HG02938 (cell line): ENCODE results near the gene THAP10.
"Not testable (repeated sequence)": the region's sequence is repeated elsewhere in the genome, so short reads cannot be mapped to it uniquely, and the experiment has no call there.

Experiments
- ATAC-seq: cut with Tn5 transposase; IDR thresholded peaks from one replicate; pipeline ENCODE4 v1.9.1; 2021; ENCODE audit warnings: mild to moderate bottlenecking, moderate library complexity; ENCODE audit not compliant: unreplicated experiment

THAP10 gene

GRCh38 chr15:70879401-70879800 is 12.8 kb downstream of the THAP10 start:
- ATAC-seq = no peak

GRCh38 chr15:70876683-70877082 is 15.6 kb downstream of the THAP10 start:
- no peak for ATAC-seq

DNA sequence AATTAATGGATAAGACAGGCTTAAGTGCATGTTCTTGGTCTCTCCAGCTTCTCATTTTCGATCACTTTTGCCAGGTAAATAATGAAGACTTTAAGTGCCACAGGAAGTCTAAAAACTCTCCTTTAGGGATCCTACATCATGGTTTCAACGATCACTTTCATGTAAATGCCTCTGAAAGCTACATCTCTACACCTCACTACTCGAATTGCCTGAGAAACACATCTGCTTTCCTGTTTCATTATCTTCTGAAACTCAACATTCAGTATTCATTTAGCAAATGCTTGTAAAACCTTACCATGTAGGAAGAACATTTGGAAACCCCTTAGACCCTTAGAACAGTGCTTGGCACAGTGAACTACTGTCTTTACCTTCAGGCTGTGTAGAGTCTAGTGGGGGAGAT is 16.2 kb downstream of the THAP10 start:
- no peak for ATAC-seq

DNA sequence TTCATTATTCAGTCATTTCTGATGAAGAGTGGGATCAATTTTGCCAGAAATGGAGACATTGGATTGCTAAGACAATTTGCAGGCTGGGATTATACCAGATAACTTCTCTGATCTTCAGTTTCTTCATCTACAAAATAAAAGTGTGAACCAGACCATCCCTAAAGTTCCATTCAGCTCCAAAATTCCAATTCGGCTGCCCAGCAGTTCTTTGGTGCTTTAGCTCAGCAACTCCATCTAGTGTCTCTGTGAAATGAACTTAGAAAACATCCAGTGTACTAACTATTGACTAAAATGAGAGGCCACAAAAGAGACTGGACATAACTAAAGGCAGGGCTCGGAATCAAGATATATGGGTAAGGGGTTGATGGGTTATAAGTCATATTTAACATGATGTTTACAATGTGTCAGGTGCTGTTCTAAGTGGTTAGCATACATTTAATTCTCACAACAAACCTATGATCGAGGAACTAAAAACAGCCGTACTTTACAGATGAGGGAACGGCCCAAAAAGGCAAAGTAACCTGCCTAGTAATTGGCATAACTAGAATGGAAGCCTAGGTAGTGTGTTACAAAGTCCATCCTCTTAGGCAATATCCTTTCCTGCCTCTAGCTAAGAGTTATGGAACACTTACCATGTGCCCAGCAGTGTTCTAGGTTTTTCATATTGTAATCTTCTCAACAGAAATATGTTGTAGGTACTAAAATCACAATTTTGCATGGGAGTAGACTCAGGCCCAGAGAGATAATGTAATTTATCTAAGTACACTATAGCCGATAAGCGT is 17.0 kb downstream of the THAP10 start:
- ATAC-seq = no peak

GRCh38 chr15:70873232-70874054 is 18.8 kb downstream of the THAP10 start:
- no peak for ATAC-seq

- not testable (repeated sequence) for ATAC-seq
These were observed 20.7 kb downstream of the THAP10 start for GRCh38 chr15:70871490-70871889.

- no peak for ATAC-seq
These were observed 22.2 kb downstream of the THAP10 start for GRCh38 chr15:70870051-70870450.

DNA sequence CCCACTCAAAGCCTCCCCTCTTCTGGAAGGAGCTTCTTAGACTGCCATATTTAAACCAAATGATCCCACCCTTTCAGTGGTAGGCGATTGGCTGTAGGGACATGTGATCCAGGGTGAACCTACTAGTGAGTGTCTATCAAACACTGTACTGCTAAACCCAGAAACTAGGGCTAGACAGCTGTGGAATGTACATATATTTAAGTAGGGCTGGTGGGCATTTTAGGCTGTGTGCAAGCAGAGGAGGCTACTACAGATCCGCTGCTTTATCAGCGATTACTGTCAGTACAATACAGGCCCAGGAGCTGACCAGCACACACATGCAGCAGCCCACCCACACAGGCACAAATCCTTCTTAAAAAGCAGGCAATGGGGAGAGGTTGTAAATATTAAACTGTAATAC is 22.9 kb downstream of the THAP10 start:
- no peak for ATAC-seq

GRCh38 chr15:70867911-70868467 is 24.2 kb downstream of the THAP10 start:
- ATAC-seq = no peak

- no peak for ATAC-seq
These were observed 25.1 kb downstream of the THAP10 start for GRCh38 chr15:70866982-70867641.

DNA sequence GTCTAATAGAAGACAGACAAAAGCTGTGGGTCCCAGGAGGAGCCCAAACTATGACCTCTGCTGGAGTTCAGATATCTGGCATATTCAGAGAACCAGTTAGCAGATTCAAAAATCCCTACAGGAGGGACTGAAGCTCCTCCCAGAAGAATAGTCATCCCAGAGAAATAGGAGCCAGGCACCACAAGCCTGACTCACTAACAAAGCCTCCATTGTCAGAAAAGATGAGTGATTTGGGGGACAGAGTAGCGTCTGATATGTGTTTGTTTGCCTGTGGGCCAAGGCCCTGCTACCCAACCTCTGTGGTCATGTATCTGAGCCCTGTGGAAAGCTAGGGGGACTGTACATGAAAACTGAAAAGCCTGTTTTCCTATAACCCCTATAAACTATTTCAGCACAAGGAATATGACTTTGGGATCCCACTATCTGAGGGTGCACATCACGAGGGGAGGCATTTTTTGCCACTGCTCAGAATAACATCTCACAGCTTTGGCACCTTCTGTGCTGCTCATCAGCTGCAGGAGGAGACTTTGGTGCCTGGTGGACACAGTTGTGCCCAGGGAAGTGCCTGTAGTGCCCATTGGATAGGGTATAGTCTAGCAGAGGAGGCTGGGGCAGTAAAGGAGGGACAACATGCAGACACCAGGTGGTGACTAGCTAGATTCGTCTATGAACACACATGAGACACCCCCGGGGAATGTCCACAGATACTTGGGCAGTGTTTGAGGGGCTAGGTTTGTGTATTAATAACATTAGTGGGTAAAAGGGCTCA is 28.6 kb downstream of the THAP10 start:
- ATAC-seq = no peak

DNA sequence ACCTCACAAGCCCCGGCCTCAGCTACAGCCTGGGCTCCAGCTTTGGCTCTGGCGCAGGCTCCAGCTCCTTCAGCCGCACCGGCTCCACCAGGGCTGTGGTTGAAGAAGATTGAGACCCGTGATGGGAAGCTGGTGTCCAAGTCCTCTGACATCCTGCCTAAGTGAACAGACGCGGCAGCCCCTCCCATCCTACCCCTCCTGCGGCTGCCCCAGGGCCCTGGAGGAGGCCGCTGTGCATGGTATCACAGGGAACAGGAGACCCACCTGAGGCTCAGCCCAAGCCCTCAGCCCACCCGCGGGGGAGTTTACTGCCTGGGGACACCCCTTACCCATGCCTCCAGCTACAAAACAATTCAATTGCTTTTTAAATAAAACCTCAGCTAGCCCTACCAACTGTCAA is 32.2 kb downstream of the THAP10 start:
- ATAC-seq = no peak

- no peak for ATAC-seq
These were observed 32.8 kb downstream of the THAP10 start for GRCh38 chr15:70859322-70859908.

GRCh38 chr15:70858614-70859321 is 33.5 kb downstream of the THAP10 start:
- ATAC-seq = not testable (repeated sequence)

- no peak for ATAC-seq
These were observed 34.5 kb downstream of the THAP10 start for GRCh38 chr15:70857562-70858285.

- no peak for ATAC-seq
These were observed 35.2 kb downstream of the THAP10 start for GRCh38 chr15:70856884-70857561.

DNA sequence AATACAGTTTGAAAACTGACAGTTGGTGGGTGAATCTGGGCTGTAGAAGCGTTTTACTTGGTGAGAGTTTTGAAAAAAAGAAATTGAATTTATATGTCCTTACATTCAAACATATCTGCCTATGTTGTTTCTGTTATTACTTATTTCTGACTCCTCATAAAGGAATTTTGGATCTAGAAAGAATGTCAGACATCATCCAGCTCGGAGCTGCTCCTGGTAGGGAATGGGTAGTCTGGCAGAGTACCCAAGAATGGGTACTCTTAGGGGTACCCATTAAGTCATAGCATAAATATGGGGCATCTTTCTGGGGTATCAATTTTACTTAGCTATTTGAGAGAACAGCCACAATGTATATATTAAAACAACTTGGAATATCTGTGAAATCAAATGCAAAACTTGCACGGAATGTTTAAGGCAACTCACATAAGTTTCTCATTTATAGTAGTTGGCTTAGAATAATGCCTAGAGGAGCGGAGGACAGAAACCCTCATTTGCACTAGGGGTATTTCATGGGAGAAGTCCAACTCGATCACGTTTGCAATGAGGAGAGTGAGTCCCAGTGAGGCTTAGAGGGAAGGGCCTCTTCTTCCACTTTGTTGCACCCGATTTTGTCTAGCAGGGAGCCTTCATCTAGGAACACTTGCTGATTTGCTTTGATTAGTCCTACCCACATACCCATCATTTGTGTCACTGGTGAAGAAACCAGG is 35.9 kb downstream of the THAP10 start:
- ATAC-seq = no peak

DNA sequence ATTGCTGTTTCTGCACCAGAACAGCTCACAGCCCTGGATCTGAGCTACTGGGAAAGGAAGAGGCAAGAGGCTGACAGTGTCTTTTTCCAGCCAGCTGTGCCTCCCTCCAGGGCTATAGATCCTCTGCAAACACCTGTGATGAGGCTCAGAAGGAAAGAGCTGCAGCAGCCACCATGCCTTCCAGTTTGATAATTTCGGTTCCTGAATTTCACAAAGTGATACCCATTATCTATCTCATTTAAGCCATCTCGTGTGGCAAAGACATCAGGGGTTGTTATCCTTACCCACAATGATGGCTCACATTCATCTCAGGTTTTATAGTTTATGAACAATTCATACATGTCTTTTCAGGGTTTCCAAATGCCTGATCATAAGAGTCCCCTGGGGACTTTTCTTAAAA is 36.5 kb downstream of the THAP10 start:
- no peak for ATAC-seq
